OCI-LY3 (cell line): ENCODE data around the gene MAB21L3.

Experiments
- EZH2phosphoT487 ChIP-seq: fragments of 200-600 bp; shearing (Covaris generic); IDR thresholded peaks from 2 replicates; pipeline ENCODE4 v1.6.1; 2018; ENCODE audit warnings: antibody characterized with exemption, mixed run types, low read depth
- TF ChIP-seq, protein P1 (sequence below): fragments of 200-600, 300-600 bp; sonication (generic); IDR thresholded peaks from 2 replicates; pipeline ENCODE4 v1.5.1; 2014; ENCODE audit warnings: antibody characterized with exemption, low read length, low read depth

- TF ChIP-seq, protein P1, sequence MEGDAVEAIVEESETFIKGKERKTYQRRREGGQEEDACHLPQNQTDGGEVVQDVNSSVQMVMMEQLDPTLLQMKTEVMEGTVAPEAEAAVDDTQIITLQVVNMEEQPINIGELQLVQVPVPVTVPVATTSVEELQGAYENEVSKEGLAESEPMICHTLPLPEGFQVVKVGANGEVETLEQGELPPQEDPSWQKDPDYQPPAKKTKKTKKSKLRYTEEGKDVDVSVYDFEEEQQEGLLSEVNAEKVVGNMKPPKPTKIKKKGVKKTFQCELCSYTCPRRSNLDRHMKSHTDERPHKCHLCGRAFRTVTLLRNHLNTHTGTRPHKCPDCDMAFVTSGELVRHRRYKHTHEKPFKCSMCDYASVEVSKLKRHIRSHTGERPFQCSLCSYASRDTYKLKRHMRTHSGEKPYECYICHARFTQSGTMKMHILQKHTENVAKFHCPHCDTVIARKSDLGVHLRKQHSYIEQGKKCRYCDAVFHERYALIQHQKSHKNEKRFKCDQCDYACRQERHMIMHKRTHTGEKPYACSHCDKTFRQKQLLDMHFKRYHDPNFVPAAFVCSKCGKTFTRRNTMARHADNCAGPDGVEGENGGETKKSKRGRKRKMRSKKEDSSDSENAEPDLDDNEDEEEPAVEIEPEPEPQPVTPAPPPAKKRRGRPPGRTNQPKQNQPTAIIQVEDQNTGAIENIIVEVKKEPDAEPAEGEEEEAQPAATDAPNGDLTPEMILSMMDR = no peak
- no peak for TF ChIP-seq EZH2phosphoT487
These were observed 32.4 kb upstream of the MAB21L3 start for GRCh38 chr1:116078699-116079223.
